Tibial nerve (tissue), 3 donors: ENCODE measurements around the gene TREX2.

ENCODE experiments used
- CTCF ChIP-seq, 5 experiments: fragments of 200-600 bp in 3 of 5; fragments of 450-650 bp in 2 of 5; sonication (generic) in 3 of 5; IDR thresholded peaks; one replicate each; pipeline ENCODE4 v1.5.1; 2016 to 2019; ENCODE audit warnings: antibody characterized with exemption in 5 of 5, mild to moderate bottlenecking in 3 of 5, moderate library complexity in 2 of 5
- POLR2A ChIP-seq, 2 donors: fragments of 450-650 bp; IDR thresholded peaks; one replicate each; pipeline ENCODE4 v1.6.1; 2017; ENCODE audit warnings: antibody characterized with exemption in 2 of 2, mild to moderate bottlenecking in 2 of 2, moderate library complexity in 2 of 2

- no peak for TF ChIP-seq CTCF (IDR thresholded peaks at IDR 0.05)
- TF ChIP-seq POLR2A (IDR thresholded peaks at IDR 0.05), result no peak
Measured at GRCh38 chrX:153482376-153483015, 36.6 kb upstream of the TREX2 start.
